AG10803 (cell line): ENCODE measurements around the gene TRIM17.
A peak's percentile ranks its signal among the peaks of the same experiment; 100 is the strongest.

Source experiments
- DNase-seq: peaks from one replicate; pipeline ENCODE4 v3.0.0; 2010; ENCODE audit warnings: low read depth
- H3K4me3 ChIP-seq: 2 replicates; pipeline ENCODE4 v1.5.1; 2011; ENCODE audit warnings: mild to moderate bottlenecking, low read length, control low read depth
- CTCF ChIP-seq: conservative IDR thresholded peaks from 2 replicates; pipeline ENCODE4 v1.5.1; 2011; ENCODE audit warnings: mild to moderate bottlenecking, low read length, control low read depth, inconsistent platforms

TRIM17 gene

GRCh38 chr1:228424685-228425660 is 8.3 kb upstream of the TRIM17 start:
- no peak overlapping the region for H3K4me3 ChIP-seq
- TF ChIP-seq CTCF: no peak
- DNase-seq: no peak

- no peak for TF ChIP-seq CTCF
- no peak for DNase-seq
These were observed 6.9 kb upstream of the TRIM17 start for GRCh38 chr1:228423404-228424053.

GRCh38 chr1:228420968-228421826 is 4.5 kb upstream of the TRIM17 start:
- no peak for TF ChIP-seq CTCF
- DNase-seq: no peak
- H3K4me3 ChIP-seq: no peak overlapping the region

More at GRCh38 chr1:228423404-228424053, 6.9 kb upstream of the TRIM17 start:
- no peak overlapping the region for H3K4me3 ChIP-seq

- no peak overlapping the region for H3K4me3 ChIP-seq
These were observed 982 bp upstream of the TRIM17 start for GRCh38 chr1:228417483-228418203.

GRCh38 chr1:228417061-228417460 is 400 bp upstream of the TRIM17 start:
- no peak for TF ChIP-seq CTCF
- H3K4me3 ChIP-seq: no peak overlapping the region
- DNase-seq: no peak

More at GRCh38 chr1:228417483-228418203, 982 bp upstream of the TRIM17 start:
- TF ChIP-seq CTCF: no peak
- DNase-seq: peak; percentile 13

- no peak for TF ChIP-seq CTCF
- H3K4me3 ChIP-seq: peak overlapping the region; percentile 45
- no peak for DNase-seq
These were observed 826 bp downstream of the TRIM17 start for GRCh38 chr1:228415853-228416216.
